Tibial nerve (tissue), 4 donors: Measurements from ENCODE around the gene ZFPL1. TPM values are rescaled to one million over a fixed set of nuclear protein-coding genes. Genes with fewer than 3 reads are reported as not detected.

ENCODE experiments used
- DNase-seq, 2 donors: peaks; one replicate each; pipeline ENCODE4 v3.0.0-alpha.2; 2019; ENCODE audit warnings: low spot score in 2 of 2
- H3K27ac ChIP-seq, 4 donors: fragments of 200-600 bp; sonication (generic) in 3 of 4; one replicate each; pipeline ENCODE4 v1.5.1; 2017 to 2019; ENCODE audit warnings: mild to moderate bottlenecking in 1 of 4
- H3K27me3 ChIP-seq, 2 donors: fragments of 200-600 bp; sonication (generic) in 1 of 2; one replicate each; pipeline versions ENCODE4 v1.5.1 to v1.6.0; 2017 to 2019
- H3K36me3 ChIP-seq, 3 donors: fragments of 200-600 bp; sonication (generic); one replicate each; pipeline ENCODE4 v1.5.1; 2018 to 2019
- H3K4me1 ChIP-seq, 4 donors: fragments of 200-600 bp; sonication (generic) in 3 of 4; one replicate each; pipeline ENCODE4 v1.5.1; 2017 to 2019
- H3K4me3 ChIP-seq, 4 donors: fragments of 200-600 bp; sonication (generic) in 3 of 4; one replicate each; pipeline ENCODE4 v1.5.1; 2017 to 2019; ENCODE audit warnings: mild to moderate bottlenecking in 1 of 4, moderate library complexity in 1 of 4
- H3K9me3 ChIP-seq, 4 donors: fragments of 200-600 bp; sonication (generic) in 3 of 4; one replicate each; pipeline ENCODE4 v1.5.1; 2017 to 2019
- EP300 ChIP-seq, 2 donors: sonication (generic); formaldehyde crosslinking; IDR thresholded peaks; one replicate each; pipeline ENCODE4 v1.6.1; 2017; ENCODE audit warnings: antibody characterized with exemption in 2 of 2, mild to moderate bottlenecking in 1 of 2
- POLR2A ChIP-seq, 2 donors: fragments of 450-650 bp; IDR thresholded peaks; one replicate each; pipeline ENCODE4 v1.6.1; 2017; ENCODE audit warnings: antibody characterized with exemption in 2 of 2, mild to moderate bottlenecking in 2 of 2, moderate library complexity in 2 of 2
- WGBS, 2 donors: methylation state at CpG; one replicate each; pipeline ENCODE4 v1.1.5; 2018; 5-methylcytosine and 5-hydroxymethylcytosine counted together
- total RNA-seq, 4 donors: library from RNA; depleted of rRNA; stranded (reverse); fragments of >200 nt; gene quantifications; one replicate each; pipeline ENCODE4 v1.1.0, GENCODE V29; 2016
- TF ChIP-seq, protein P1 (sequence below), 5 experiments: fragments of 200-600 bp in 3 of 5; fragments of 450-650 bp in 2 of 5; sonication (generic) in 3 of 5; IDR thresholded peaks; one replicate each; pipeline ENCODE4 v1.5.1; 2016 to 2019; ENCODE audit warnings: antibody characterized with exemption in 5 of 5, mild to moderate bottlenecking in 3 of 5, moderate library complexity in 2 of 5

Gene ZFPL1
- total RNA-seq, 4 donors from 2014 or later = 28.0 to 48.3 (median 35.1) TPM

GRCh38 chr11:65111159-65111743, 27.2 kb downstream of the ZFPL1 start:
- Histone ChIP-seq H3K9me3 (no peaks in the 10 kb centered on the region), H3K27me3 (no peaks in the 10 kb centered on the region), H3K36me3 (peaks cover 0 to 52% (median 7%) of the 10 kb centered on the region in 3 donors), H3K4me1 (peaks cover 0 to 41% (median 29%) of the 10 kb centered on the region in 4 donors), H3K27ac (peak overlapping the region in 3 of 4 donors; percentile 49 to 82 (median 60)), H3K4me3 (peak overlapping the region; percentile 43 to 60 (median 57))
- WGBS, 2 donors = 60 to 77% methylated on average over 17 to 31 of the region's 31 CpGs
- no peak for DNase-seq
- TF ChIP-seq, protein P1, sequence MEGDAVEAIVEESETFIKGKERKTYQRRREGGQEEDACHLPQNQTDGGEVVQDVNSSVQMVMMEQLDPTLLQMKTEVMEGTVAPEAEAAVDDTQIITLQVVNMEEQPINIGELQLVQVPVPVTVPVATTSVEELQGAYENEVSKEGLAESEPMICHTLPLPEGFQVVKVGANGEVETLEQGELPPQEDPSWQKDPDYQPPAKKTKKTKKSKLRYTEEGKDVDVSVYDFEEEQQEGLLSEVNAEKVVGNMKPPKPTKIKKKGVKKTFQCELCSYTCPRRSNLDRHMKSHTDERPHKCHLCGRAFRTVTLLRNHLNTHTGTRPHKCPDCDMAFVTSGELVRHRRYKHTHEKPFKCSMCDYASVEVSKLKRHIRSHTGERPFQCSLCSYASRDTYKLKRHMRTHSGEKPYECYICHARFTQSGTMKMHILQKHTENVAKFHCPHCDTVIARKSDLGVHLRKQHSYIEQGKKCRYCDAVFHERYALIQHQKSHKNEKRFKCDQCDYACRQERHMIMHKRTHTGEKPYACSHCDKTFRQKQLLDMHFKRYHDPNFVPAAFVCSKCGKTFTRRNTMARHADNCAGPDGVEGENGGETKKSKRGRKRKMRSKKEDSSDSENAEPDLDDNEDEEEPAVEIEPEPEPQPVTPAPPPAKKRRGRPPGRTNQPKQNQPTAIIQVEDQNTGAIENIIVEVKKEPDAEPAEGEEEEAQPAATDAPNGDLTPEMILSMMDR (IDR thresholded peaks at IDR 0.05) = no peak
- TF ChIP-seq EP300 (IDR thresholded peaks at IDR 0.05) (no peak), POLR2A (IDR thresholded peaks at IDR 0.05) (no peak)

- no peaks in the 10 kb centered on the region for H3K27me3 ChIP-seq
- peaks cover 0 to 57% (median 7%) of the 10 kb centered on the region in 3 donors for H3K36me3 ChIP-seq
These were observed 27.9 kb downstream of the ZFPL1 start, which contains the start of gene TM7SF2 for GRCh38 chr11:65111744-65112545. TSS of gene TM7SF2 (plus strand) at chr11:65111872. CDS start at chr11:65112016, 144 bp downstream.

GRCh38 chr11:65112546-65113360, 28.7 kb downstream of the ZFPL1 start:
- whole genome bisulfite sequencing, 2 donors = 2 to 3% methylated on average over 17 to 19 of the region's 57 CpGs
- peaks cover 0 to 49% (median 6%) of the 10 kb centered on the region in 3 donors for H3K36me3 ChIP-seq
- DNase-seq = no peak
- TF ChIP-seq POLR2A (IDR thresholded peaks at IDR 0.05) = no peak
- TF ChIP-seq, protein P1 (IDR thresholded peaks at IDR 0.05) = peak; percentile 72 to 89 (median 84)
- peaks cover 0 to 51% (median 38%) of the 10 kb centered on the region in 4 donors for H3K4me1 ChIP-seq
- H3K9me3 ChIP-seq = no peaks in the 10 kb centered on the region
- no peaks in the 10 kb centered on the region for H3K27me3 ChIP-seq
- peak overlapping the region in 2 of 4 donors; percentile 71 to 82 for H3K27ac ChIP-seq
- peak overlapping the region; percentile 43 to 60 (median 57) for H3K4me3 ChIP-seq

More at GRCh38 chr11:65111744-65112545, 27.9 kb downstream of the ZFPL1 start, which contains the start of gene TM7SF2:
- Histone ChIP-seq H3K27ac (peak within 1 kb of the TSS; percentile 39 to 82 (median 70)), H3K4me1 (peaks cover 0 to 48% (median 36%) of the 10 kb centered on the region in 4 donors), H3K9me3 (no peaks in the 10 kb centered on the region), H3K4me3 (peak within 1 kb of the TSS; percentile 43 to 60 (median 57))
- DNase-seq = peak; percentile 92 to 93
- WGBS, 2 donors = 1 to 2% methylated on average over 46 to 56 of the region's 64 CpGs
- peak; percentile 30 to 86 for TF ChIP-seq EP300 (IDR thresholded peaks at IDR 0.05)
- peak; percentile 29 to 76 for TF ChIP-seq POLR2A (IDR thresholded peaks at IDR 0.05)
- TF ChIP-seq, protein P1 (IDR thresholded peaks at IDR 0.05) = no peak

DNA sequence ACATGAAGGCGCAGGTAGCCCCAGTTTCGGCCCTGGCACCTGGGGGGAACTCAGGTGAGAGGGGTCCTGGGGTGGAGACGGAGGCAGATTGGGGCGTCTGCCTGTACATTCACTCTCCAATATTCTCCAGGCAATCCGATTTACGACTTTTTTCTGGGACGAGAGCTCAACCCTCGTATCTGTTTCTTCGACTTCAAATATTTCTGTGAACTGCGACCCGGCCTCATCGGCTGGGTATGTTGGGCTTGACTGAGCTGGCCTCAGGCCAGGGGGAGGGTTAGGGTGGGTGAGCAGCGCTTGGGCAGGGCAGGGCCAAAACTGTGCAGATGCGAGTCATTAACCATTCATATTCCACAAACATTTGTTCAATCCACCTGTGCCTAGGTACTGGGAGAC, 29.3 kb downstream of the ZFPL1 start:
- Histone ChIP-seq H3K27ac (peak overlapping the region in 2 of 4 donors; percentile 71 to 82), H3K9me3 (no peaks in the 10 kb centered on the region), H3K27me3 (no peaks in the 10 kb centered on the region), H3K36me3 (peaks cover 0 to 48% (median 0%) of the 10 kb centered on the region in 3 donors), H3K4me1 (peaks cover 0 to 56% (median 38%) of the 10 kb centered on the region in 4 donors), H3K4me3 (peak overlapping the region in 2 of 4 donors; percentile 58 to 60)
- 7 to 11% methylated on average over 14 of the region's 14 CpGs for WGBS, 2 donors
- no peak for DNase-seq
- TF ChIP-seq, protein P1 (IDR thresholded peaks at IDR 0.05) = peak in 1 of 5 experiments; percentile 9
- TF ChIP-seq POLR2A (IDR thresholded peaks at IDR 0.05) (no peak), EP300 (IDR thresholded peaks at IDR 0.05) (no peak)
